ENCODE data around the gene PKD1. TPM values are rescaled to one million over a fixed set of nuclear protein-coding genes. Genes with fewer than 3 reads are reported as not detected.

Gene PKD1
- total and polyA plus RNA-seq, 4 experiments from 2014 or later: 2.3 to 126 (median 68.1) TPM

DNA sequence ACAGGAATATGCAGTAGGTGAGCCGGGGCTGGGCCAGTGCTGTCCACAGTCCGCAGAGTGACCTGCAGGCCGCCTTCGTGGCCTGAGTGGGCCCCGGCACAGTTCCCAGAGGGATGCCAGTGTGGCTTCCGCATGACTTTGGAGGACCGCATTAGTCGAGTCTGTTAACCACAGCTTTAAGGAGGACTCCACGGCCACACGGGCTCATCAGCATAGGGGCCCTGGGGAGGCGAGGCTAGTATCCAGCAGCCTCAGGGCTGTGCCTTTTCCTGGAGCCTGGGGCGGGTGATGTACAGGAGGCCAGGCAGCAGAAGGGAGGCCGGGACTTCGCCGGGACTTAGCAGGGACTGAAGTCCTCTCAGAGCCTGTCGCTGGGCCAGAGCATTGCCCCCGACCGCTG is 74.7 kb downstream of the PKD1 start:
- H3K4me1 Mint-ChIP-seq: peaks cover 0 to 1% (median 0%) of the 10 kb centered on the region in 4 donors
- no peaks in the 10 kb centered on the region for H3K4me1 ChIP-seq (ENCODE audit: insufficient read depth, low read length)
- H3K36me3 Mint-ChIP-seq: peaks cover 4 to 42% of the 10 kb centered on the region in 2 donors
- ChIA-PET POLR2A (ENCODE audit: partially characterized antibody) (no interaction called here), CTCF (ENCODE audit: partially characterized antibody) (no interaction called here)
- no peak overlapping the region for H3K4me3 Mint-ChIP-seq
- no peak overlapping the region for H3K4me3 ChIP-seq (ENCODE audit: low read length in 2 of 2)
- H3K27me3 Mint-ChIP-seq: no peaks in the 10 kb centered on the region
- no peak overlapping the region for H3K27ac ChIP-seq (ENCODE audit: low read depth, low read length)
- no peaks in the 10 kb centered on the region for H3K9me3 ChIP-seq (ENCODE audit: control insufficient read depth in 1 of 2, low read length in 2 of 2)
- no peaks in the 10 kb centered on the region for H3K9me3 Mint-ChIP-seq
- no peak for DNase-seq
- no peaks in the 10 kb centered on the region for H3K27me3 ChIP-seq (ENCODE audit: insufficient read depth, low read length)
- peaks cover 15% of the 10 kb centered on the region for H3K36me3 ChIP-seq (ENCODE audit: insufficient read depth, low read length)
- intact Hi-C loops (cut with micrococcal nuclease): no loop called here
- no peak overlapping the region for H3K27ac Mint-ChIP-seq

DNA sequence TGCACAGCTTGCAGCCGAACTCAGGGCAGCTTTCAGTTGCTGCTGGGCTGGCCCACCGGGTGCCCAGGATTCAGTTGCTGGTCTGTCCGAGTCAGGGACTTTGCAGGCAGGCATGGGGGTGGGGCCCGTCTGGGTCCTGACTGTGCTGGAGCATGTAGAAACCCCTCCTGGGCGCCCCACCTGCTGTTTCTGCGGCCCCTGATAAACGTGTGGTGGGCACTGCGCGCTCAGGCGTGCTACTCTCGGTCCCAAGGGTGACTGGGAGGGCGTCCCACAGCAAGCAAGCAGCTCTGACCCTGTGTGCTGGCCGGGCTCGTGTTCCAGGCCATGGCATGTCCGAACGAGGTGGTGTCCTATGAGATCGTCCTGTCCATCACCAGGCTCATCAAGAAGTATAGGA is 75.4 kb downstream of the PKD1 start:
- POLR2A ChIA-PET (ENCODE audit: partially characterized antibody): no interaction called here
- DNase-seq: no peak
- intact Hi-C loops (cut with micrococcal nuclease): no loop called here
- Mint-ChIP-seq H3K27ac (no peak overlapping the region), H3K4me1 (peaks cover 0 to 3% (median 0%) of the 10 kb centered on the region in 4 donors), H3K4me3 (no peak overlapping the region), H3K27me3 (no peaks in the 10 kb centered on the region), H3K9me3 (no peaks in the 10 kb centered on the region), H3K36me3 (peaks cover 0 to 40% of the 10 kb centered on the region in 2 donors)
- H3K4me1 ChIP-seq (ENCODE audit: insufficient read depth, low read length): no peaks in the 10 kb centered on the region
- peaks cover 12% of the 10 kb centered on the region for H3K36me3 ChIP-seq (ENCODE audit: insufficient read depth, low read length)
- CTCF ChIA-PET (ENCODE audit: partially characterized antibody): no interaction called here
- no peak overlapping the region for H3K27ac ChIP-seq (ENCODE audit: low read depth, low read length)
- no peaks in the 10 kb centered on the region for H3K27me3 ChIP-seq (ENCODE audit: insufficient read depth, low read length)
- no peaks in the 10 kb centered on the region for H3K9me3 ChIP-seq (ENCODE audit: control insufficient read depth in 1 of 2, low read length in 2 of 2)
- no peak overlapping the region for H3K4me3 ChIP-seq (ENCODE audit: low read length in 2 of 2)

DNA sequence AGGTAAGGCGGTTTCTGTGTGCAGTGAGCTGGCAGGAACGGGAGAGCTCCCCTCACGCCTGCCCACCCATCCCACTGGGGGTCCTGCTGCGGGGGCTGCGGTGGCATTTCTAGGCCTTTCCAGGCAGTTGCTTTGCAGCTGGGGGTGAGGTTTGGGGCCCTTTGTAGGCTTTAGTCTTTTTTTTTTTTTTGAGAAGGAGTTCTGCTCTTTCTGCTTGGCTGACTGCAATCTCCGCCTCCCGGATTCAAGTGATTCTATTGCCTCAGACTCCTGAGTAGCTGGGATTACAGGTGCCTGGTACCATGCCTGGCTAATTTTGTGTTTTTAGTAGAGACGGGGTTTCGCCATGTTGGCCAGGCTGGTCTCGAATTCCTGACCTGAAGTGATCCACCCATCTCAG is 76.8 kb downstream of the PKD1 start:
- Histone ChIP-seq H3K4me3 (ENCODE audit: low read length in 2 of 2) (no peak overlapping the region), H3K4me1 (ENCODE audit: insufficient read depth, low read length) (no peaks in the 10 kb centered on the region), H3K9me3 (ENCODE audit: control insufficient read depth in 1 of 2, low read length in 2 of 2) (no peaks in the 10 kb centered on the region), H3K36me3 (ENCODE audit: insufficient read depth, low read length) (peaks cover 10% of the 10 kb centered on the region), H3K27me3 (ENCODE audit: insufficient read depth, low read length) (no peaks in the 10 kb centered on the region), H3K27ac (ENCODE audit: low read depth, low read length) (no peak overlapping the region)
- Mint-ChIP-seq H3K36me3 (peaks cover 0 to 40% of the 10 kb centered on the region in 2 donors), H3K4me3 (no peak overlapping the region), H3K27me3 (no peaks in the 10 kb centered on the region), H3K9me3 (no peaks in the 10 kb centered on the region), H3K4me1 (peaks cover 0 to 3% (median 0%) of the 10 kb centered on the region in 4 donors), H3K27ac (no peak overlapping the region)
- CTCF ChIA-PET (ENCODE audit: partially characterized antibody): interaction anchor here (0.7 kb wide), 1 partner anchor 54 kb away, joined by 3 read pairs; no protein-coding TSS in a partner anchor
- intact Hi-C loops (cut with micrococcal nuclease): no loop called here
- POLR2A ChIA-PET (ENCODE audit: partially characterized antibody): no interaction called here
- DNase-seq: no peak

DNA sequence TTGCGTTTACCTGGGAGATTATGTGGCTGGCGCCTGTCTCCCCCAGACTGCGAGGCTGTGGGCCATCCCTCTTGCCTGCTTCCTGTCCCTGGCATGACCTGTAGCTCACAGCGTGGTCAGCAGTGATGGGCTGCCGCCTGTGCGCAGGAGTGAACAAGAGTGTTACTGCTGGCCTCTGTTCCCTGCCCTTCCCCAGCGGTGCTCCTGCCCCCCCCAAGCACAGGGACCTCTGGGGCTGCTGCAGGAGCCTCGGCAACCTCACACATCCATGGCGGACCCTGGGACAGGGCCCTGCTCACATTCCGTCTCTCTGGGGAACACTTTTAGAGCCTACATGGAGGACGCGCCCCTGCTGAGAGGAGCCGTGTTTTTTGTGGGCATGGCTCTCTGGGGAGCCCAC is 77.3 kb downstream of the PKD1 start:
- Mint-ChIP-seq H3K4me1 (peaks cover 0 to 3% (median 0%) of the 10 kb centered on the region in 4 donors), H3K27me3 (no peaks in the 10 kb centered on the region), H3K36me3 (peaks cover 0 to 40% of the 10 kb centered on the region in 2 donors), H3K9me3 (no peaks in the 10 kb centered on the region), H3K4me3 (no peak overlapping the region), H3K27ac (peak overlapping the region in 1 of 7 donors; percentile 42)
- DNase-seq: no peak
- no peaks in the 10 kb centered on the region for H3K27me3 ChIP-seq (ENCODE audit: insufficient read depth, low read length)
- no peaks in the 10 kb centered on the region for H3K4me1 ChIP-seq (ENCODE audit: insufficient read depth, low read length)
- H3K4me3 ChIP-seq (ENCODE audit: low read length in 2 of 2): no peak overlapping the region
- intact Hi-C loops (cut with micrococcal nuclease): no loop called here
- H3K9me3 ChIP-seq (ENCODE audit: control insufficient read depth in 1 of 2, low read length in 2 of 2): no peaks in the 10 kb centered on the region
- no peak overlapping the region for H3K27ac ChIP-seq (ENCODE audit: low read depth, low read length)
- ChIA-PET POLR2A (ENCODE audit: partially characterized antibody) (no interaction called here), CTCF (ENCODE audit: partially characterized antibody) (no interaction called here)
- peaks cover 14% of the 10 kb centered on the region for H3K36me3 ChIP-seq (ENCODE audit: insufficient read depth, low read length)

DNA sequence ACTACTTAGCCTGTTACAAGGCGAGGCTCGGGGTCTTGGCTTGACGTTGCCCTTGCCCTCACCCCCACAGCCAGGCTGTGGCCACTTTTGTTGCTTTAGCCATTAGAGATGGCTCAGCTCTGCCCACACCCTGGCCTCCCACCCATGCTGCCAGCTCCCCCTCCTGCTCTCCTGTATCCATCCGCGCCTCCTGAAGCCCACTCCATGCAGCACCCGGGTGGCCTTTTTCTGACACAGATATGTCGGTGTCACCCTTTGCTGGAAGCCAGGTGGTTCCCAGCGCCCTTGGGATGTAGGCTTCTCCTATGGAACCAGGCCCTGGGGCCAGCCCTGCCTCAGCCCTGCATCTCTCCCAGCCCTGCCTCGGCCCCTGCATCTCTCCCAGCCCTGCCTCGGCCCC is 78.3 kb downstream of the PKD1 start:
- no peak overlapping the region for H3K27ac ChIP-seq (ENCODE audit: low read depth, low read length)
- H3K27me3 ChIP-seq (ENCODE audit: insufficient read depth, low read length): no peaks in the 10 kb centered on the region
- Mint-ChIP-seq H3K9me3 (no peaks in the 10 kb centered on the region), H3K36me3 (peaks cover 4 to 38% of the 10 kb centered on the region in 2 donors), H3K4me3 (no peak overlapping the region), H3K27me3 (no peaks in the 10 kb centered on the region), H3K4me1 (peaks cover 0 to 3% (median 0%) of the 10 kb centered on the region in 4 donors), H3K27ac (no peak overlapping the region)
- DNase-seq: no peak
- H3K4me3 ChIP-seq (ENCODE audit: low read length in 2 of 2): no peak overlapping the region
- no peaks in the 10 kb centered on the region for H3K4me1 ChIP-seq (ENCODE audit: insufficient read depth, low read length)
- peaks cover 24% of the 10 kb centered on the region for H3K36me3 ChIP-seq (ENCODE audit: insufficient read depth, low read length)
- H3K9me3 ChIP-seq (ENCODE audit: control insufficient read depth in 1 of 2, low read length in 2 of 2): no peaks in the 10 kb centered on the region
- ChIA-PET CTCF (ENCODE audit: partially characterized antibody) (interaction anchor here (0.8 kb wide), 1 partner anchor 83 kb away, joined by 4 read pairs; no protein-coding TSS in a partner anchor), POLR2A (ENCODE audit: partially characterized antibody) (interaction anchor here (1.2 kb wide), 1 partner anchor 10 kb away, joined by 3 read pairs; the partner anchor contains the start of genes NTHL1 and TSC2)
- intact Hi-C loops (cut with micrococcal nuclease): no loop called here

DNA sequence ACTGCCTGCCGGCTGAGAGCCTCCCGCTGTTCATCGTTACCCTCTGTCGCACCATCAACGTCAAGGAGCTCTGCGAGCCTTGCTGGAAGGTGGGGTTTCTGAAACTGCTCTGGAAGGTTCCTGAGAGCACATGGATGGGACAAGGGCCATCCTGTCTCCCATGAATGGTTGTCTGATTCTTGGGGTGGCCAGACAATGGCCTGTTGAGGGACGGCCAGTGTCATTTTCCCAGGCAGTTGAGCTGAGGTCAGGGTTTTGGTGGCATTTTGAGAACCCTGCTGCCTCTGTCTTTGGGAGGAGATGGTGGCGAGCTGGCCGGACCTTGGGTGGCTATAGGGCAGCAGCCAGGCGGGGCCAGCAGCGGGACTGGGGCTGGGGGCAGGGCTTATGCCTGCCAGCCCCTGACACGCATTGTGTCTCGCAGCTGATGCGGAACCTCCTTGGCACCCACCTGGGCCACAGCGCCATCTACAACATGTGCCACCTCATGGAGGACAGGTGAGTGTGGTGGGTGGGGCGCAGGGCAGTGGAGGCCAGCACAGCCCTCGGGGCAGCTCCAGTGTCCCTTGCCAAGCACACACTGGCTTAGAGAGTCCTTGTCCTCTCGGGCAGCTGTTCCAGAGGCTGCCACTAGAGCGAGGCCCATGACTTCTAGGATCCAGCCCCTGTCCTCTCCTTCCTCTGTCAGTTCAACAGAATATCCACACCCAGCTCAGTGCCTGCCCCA is 78.9 kb downstream of the PKD1 start:
- POLR2A ChIA-PET (ENCODE audit: partially characterized antibody): interaction anchor here (0.7 to 1.2 kb wide), 2 partner anchors 9 kb away, joined by 3 read pairs; partner anchors contain the start of genes NTHL1 and TSC2
- Mint-ChIP-seq H3K27ac (no peak overlapping the region), H3K4me3 (no peak overlapping the region), H3K4me1 (peaks cover 0 to 3% (median 0%) of the 10 kb centered on the region in 4 donors), H3K27me3 (no peaks in the 10 kb centered on the region), H3K36me3 (peaks cover 5 to 41% of the 10 kb centered on the region in 2 donors), H3K9me3 (no peaks in the 10 kb centered on the region)
- no peak overlapping the region for H3K27ac ChIP-seq (ENCODE audit: low read depth, low read length)
- H3K27me3 ChIP-seq (ENCODE audit: insufficient read depth, low read length): no peaks in the 10 kb centered on the region
- H3K4me1 ChIP-seq (ENCODE audit: insufficient read depth, low read length): no peaks in the 10 kb centered on the region
- no peak overlapping the region for H3K4me3 ChIP-seq (ENCODE audit: low read length in 2 of 2)
- DNase-seq: no peak
- CTCF ChIA-PET (ENCODE audit: partially characterized antibody): interaction anchor here (0.8 kb wide), 1 partner anchor 83 kb away, joined by 4 read pairs; no protein-coding TSS in a partner anchor
- H3K36me3 ChIP-seq (ENCODE audit: insufficient read depth, low read length): peaks cover 24% of the 10 kb centered on the region
- intact Hi-C loops (cut with micrococcal nuclease): no loop called here
- H3K9me3 ChIP-seq (ENCODE audit: control insufficient read depth in 1 of 2, low read length in 2 of 2): no peaks in the 10 kb centered on the region

DNA sequence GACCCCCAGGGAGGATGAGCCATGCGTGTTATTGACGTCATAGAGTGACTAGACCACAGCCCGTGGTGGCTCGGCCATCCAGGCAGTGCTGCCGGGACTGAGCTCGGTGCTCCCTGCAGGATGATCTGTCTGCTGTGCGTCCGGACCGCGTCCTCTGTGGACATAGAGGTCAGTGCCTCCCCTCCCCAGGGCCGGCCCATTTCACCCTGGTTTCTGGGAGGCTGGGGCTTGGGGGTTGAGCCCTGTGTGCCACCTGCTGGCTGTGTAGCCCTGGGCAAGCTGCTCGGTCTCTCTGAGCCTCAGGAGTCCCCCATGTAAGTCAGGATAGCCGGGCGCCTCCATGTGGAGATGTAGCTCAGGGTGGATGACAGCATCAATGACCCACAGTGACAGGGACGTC is 79.6 kb downstream of the PKD1 start:
- H3K27ac ChIP-seq (ENCODE audit: low read depth, low read length): no peak overlapping the region
- H3K27ac Mint-ChIP-seq: no peak overlapping the region
- POLR2A ChIA-PET (ENCODE audit: partially characterized antibody): interaction anchor here (0.7 kb wide), 1 partner anchor 8 kb away, joined by 3 read pairs; the partner anchor contains the start of genes NTHL1 and TSC2
- H3K9me3 Mint-ChIP-seq: no peaks in the 10 kb centered on the region
- no peaks in the 10 kb centered on the region for H3K27me3 ChIP-seq (ENCODE audit: insufficient read depth, low read length)
- H3K4me1 ChIP-seq (ENCODE audit: insufficient read depth, low read length): no peaks in the 10 kb centered on the region
- no peaks in the 10 kb centered on the region for H3K9me3 ChIP-seq (ENCODE audit: control insufficient read depth in 1 of 2, low read length in 2 of 2)
- H3K36me3 ChIP-seq (ENCODE audit: insufficient read depth, low read length): peaks cover 24% of the 10 kb centered on the region
- no peaks in the 10 kb centered on the region for H3K27me3 Mint-ChIP-seq
- H3K4me1 Mint-ChIP-seq: peaks cover 0 to 3% (median 0%) of the 10 kb centered on the region in 4 donors
- H3K4me3 Mint-ChIP-seq: no peak overlapping the region
- intact Hi-C loops (cut with micrococcal nuclease): no loop called here
- DNase-seq: no peak
- CTCF ChIA-PET (ENCODE audit: partially characterized antibody): interaction anchor here (1.5 kb wide), 1 partner anchor 84 kb away, joined by 6 read pairs; no protein-coding TSS in a partner anchor
- H3K4me3 ChIP-seq (ENCODE audit: low read length in 2 of 2): no peak overlapping the region
- peaks cover 5 to 43% of the 10 kb centered on the region in 2 donors for H3K36me3 Mint-ChIP-seq

All from CD4-positive, alpha-beta memory T cell (primary cell).